ENCODE measurements around the gene TREX2. TPM values are rescaled to one million over a fixed set of nuclear protein-coding genes. Genes with fewer than 3 reads are reported as not detected.

Gene TREX2
- total and polyA plus RNA-seq, 4 donors: 0.61 to 1.2 (median 0.64) TPM

GRCh38 chrX:153457827-153458466 is 12.1 kb upstream of the TREX2 start:
- no peak for TF ChIP-seq CTCF (IDR thresholded peaks at IDR 0.05; ENCODE audit: control extremely low read depth, extremely low read depth)
- 88 to 94% methylated on average over 14 to 17 of the region's 17 CpGs for WGBS, 2 donors
- no peak for DNase-seq
- peaks cover 0 to 6% (median 0%) of the 10 kb centered on the region in 4 donors for H3K36me3 ChIP-seq (ENCODE audit: control insufficient read depth in 4 of 4, insufficient read depth in 4 of 4, low read length in 4 of 4)
- no peak overlapping the region for H3K27ac ChIP-seq (ENCODE audit: low read depth in 1 of 2, low read length in 1 of 2)
- H3K27me3 ChIP-seq (ENCODE audit: control insufficient read depth in 3 of 3, insufficient read depth in 3 of 3, low read length in 2 of 3): no peaks in the 10 kb centered on the region
- no peak overlapping the region for H3K4me3 ChIP-seq
- peaks cover 0 to 4% (median 0%) of the 10 kb centered on the region in 4 donors for H3K9me3 ChIP-seq (ENCODE audit: control insufficient read depth in 4 of 4, insufficient read depth in 3 of 4, low read length in 3 of 4)
- H3K4me1 ChIP-seq (ENCODE audit: control insufficient read depth in 5 of 5, insufficient read depth in 5 of 5, low read length in 5 of 5): no peaks in the 10 kb centered on the region
- H3K9ac ChIP-seq (ENCODE audit: insufficient read depth in 1 of 2, low read length in 2 of 2): no peak overlapping the region
- ATAC-seq (ENCODE audit: insufficient read depth, low FRiP score): no peak

- H3K9me3 ChIP-seq (ENCODE audit: control insufficient read depth in 4 of 4, insufficient read depth in 3 of 4, low read length in 3 of 4): peaks cover 0 to 2% (median 0%) of the 10 kb centered on the region in 4 donors
- no peak overlapping the region for H3K27ac ChIP-seq (ENCODE audit: low read depth in 1 of 2, low read length in 1 of 2)
- no peak for DNase-seq
- WGBS, 2 donors: 88 to 95% methylated on average over 13 to 18 of the region's 18 CpGs
- no peak overlapping the region for H3K4me3 ChIP-seq
- peaks cover 0 to 4% (median 0%) of the 10 kb centered on the region in 4 donors for H3K36me3 ChIP-seq (ENCODE audit: control insufficient read depth in 4 of 4, insufficient read depth in 4 of 4, low read length in 4 of 4)
- no peak overlapping the region for H3K9ac ChIP-seq (ENCODE audit: insufficient read depth in 1 of 2, low read length in 2 of 2)
- no peaks in the 10 kb centered on the region for H3K4me1 ChIP-seq (ENCODE audit: control insufficient read depth in 5 of 5, insufficient read depth in 5 of 5, low read length in 5 of 5)
- ATAC-seq (ENCODE audit: insufficient read depth, low FRiP score): no peak
- no peak for TF ChIP-seq CTCF (IDR thresholded peaks at IDR 0.05; ENCODE audit: control extremely low read depth, extremely low read depth)
- H3K27me3 ChIP-seq (ENCODE audit: control insufficient read depth in 3 of 3, insufficient read depth in 3 of 3, low read length in 2 of 3): no peaks in the 10 kb centered on the region
Measured at GRCh38 chrX:153457136-153457825, 11.4 kb upstream of the TREX2 start.

GRCh38 chrX:153456704-153457103 is 10.8 kb upstream of the TREX2 start:
- Histone ChIP-seq H3K27ac (ENCODE audit: low read depth in 1 of 2, low read length in 1 of 2) (no peak overlapping the region), H3K4me3 (no peak overlapping the region), H3K4me1 (ENCODE audit: control insufficient read depth in 5 of 5, insufficient read depth in 5 of 5, low read length in 5 of 5) (no peaks in the 10 kb centered on the region), H3K9me3 (ENCODE audit: control insufficient read depth in 4 of 4, insufficient read depth in 3 of 4, low read length in 3 of 4) (peaks cover 0 to 1% (median 0%) of the 10 kb centered on the region in 4 donors), H3K36me3 (ENCODE audit: control insufficient read depth in 4 of 4, insufficient read depth in 4 of 4, low read length in 4 of 4) (peaks cover 0 to 4% (median 0%) of the 10 kb centered on the region in 4 donors), H3K9ac (ENCODE audit: insufficient read depth in 1 of 2, low read length in 2 of 2) (no peak overlapping the region), H3K27me3 (ENCODE audit: control insufficient read depth in 3 of 3, insufficient read depth in 3 of 3, low read length in 2 of 3) (no peaks in the 10 kb centered on the region)
- no peak for ATAC-seq (ENCODE audit: insufficient read depth, low FRiP score)
- no peak for TF ChIP-seq CTCF (IDR thresholded peaks at IDR 0.05; ENCODE audit: control extremely low read depth, extremely low read depth)
- DNase-seq: no peak
- 93 to 95% methylated on average over 3 to 9 of the region's 9 CpGs for WGBS, 2 donors

Data from lung (tissue), 12 donors.